B cell (primary cell): ENCODE measurements around the gene HOMER3.

Source experiments
- EZH2 ChIP-seq: IDR thresholded peaks from 2 replicates; pipeline ENCODE4 v1.6.1; 2012; ENCODE audit warnings: borderline replicate concordance, low read depth, mild to moderate bottlenecking, moderate library complexity, low read length; ENCODE audit not compliant: insufficient read depth, poor library complexity, severe bottlenecking
- TF ChIP-seq, protein P1 (sequence below): fragments of 200-600 bp; IDR thresholded peaks from one replicate; pipeline ENCODE4 v1.8.0; 2022; ENCODE audit warnings: antibody characterized with exemption, mild to moderate bottlenecking

DNA sequence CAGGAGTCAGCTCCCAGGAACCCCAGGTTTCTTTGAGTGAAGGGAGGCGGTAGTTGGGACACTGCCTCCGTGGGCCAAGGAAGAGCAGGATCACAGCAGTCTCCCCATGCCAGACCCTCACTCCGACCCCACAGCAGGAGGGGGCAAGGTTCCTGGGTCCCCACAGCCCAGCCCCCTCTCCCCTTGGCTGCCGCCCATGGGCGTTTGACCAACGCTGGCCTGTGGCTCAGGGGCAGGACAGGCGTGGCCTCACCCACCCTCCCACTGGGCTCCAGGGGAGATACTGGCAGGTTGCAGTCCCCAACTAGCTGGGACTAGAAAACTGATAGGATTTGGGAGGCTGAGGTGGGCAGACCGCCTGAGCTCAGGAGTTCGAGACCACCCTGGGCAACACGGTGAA lies 31.0 kb downstream of the HOMER3 start:
- TF ChIP-seq, protein P1, sequence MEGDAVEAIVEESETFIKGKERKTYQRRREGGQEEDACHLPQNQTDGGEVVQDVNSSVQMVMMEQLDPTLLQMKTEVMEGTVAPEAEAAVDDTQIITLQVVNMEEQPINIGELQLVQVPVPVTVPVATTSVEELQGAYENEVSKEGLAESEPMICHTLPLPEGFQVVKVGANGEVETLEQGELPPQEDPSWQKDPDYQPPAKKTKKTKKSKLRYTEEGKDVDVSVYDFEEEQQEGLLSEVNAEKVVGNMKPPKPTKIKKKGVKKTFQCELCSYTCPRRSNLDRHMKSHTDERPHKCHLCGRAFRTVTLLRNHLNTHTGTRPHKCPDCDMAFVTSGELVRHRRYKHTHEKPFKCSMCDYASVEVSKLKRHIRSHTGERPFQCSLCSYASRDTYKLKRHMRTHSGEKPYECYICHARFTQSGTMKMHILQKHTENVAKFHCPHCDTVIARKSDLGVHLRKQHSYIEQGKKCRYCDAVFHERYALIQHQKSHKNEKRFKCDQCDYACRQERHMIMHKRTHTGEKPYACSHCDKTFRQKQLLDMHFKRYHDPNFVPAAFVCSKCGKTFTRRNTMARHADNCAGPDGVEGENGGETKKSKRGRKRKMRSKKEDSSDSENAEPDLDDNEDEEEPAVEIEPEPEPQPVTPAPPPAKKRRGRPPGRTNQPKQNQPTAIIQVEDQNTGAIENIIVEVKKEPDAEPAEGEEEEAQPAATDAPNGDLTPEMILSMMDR: no peak
- TF ChIP-seq EZH2: no peak
